HepG2 (cell line): ENCODE results near the gene OGG1. TPM values are rescaled to one million over a fixed set of nuclear protein-coding genes. Genes with fewer than 3 reads are reported as not detected.

Source experiments
- CREBL2 ChIP-seq: sonication (generic); formaldehyde crosslinking; IDR thresholded peaks from 2 replicates; pipeline ENCODE4 v1.8.1; 2023; ENCODE audit warnings: missing genetic modification reagents, mild to moderate bottlenecking, borderline replicate concordance
- DMTF1 ChIP-seq: sonication (generic); formaldehyde crosslinking; IDR thresholded peaks from 2 replicates; pipeline ENCODE4 v1.4.0; 2020; ENCODE audit warnings: mild to moderate bottlenecking, missing genetic modification reagents
- DPF2 ChIP-seq: sonication (generic); formaldehyde crosslinking; IDR thresholded peaks from 2 replicates; pipeline ENCODE4 v1.4.0; 2020; ENCODE audit warnings: mild to moderate bottlenecking, low read depth, missing genetic modification reagents, borderline replicate concordance
- EED ChIP-seq: sonication (generic); formaldehyde crosslinking; IDR thresholded peaks from 2 replicates; pipeline ENCODE4 v1.5.0; 2020; ENCODE audit warnings: mild to moderate bottlenecking, missing genetic modification reagents
- MYNN ChIP-seq: sonication (generic); formaldehyde crosslinking; IDR thresholded peaks from 2 replicates; pipeline ENCODE4 v1.4.0; 2020; ENCODE audit warnings: mild to moderate bottlenecking, low read depth, missing genetic modification reagents
- RFX1 ChIP-seq: fragments of 450-650 bp; IDR thresholded peaks from 2 replicates; pipeline ENCODE4 v1.6.1; 2017
- YEATS4 ChIP-seq: sonication (generic); formaldehyde crosslinking; IDR thresholded peaks from 2 replicates; pipeline ENCODE4 v1.4.0; 2020; ENCODE audit warnings: missing genetic modification reagents, borderline replicate concordance
- ZBTB38 ChIP-seq: sonication (generic); formaldehyde crosslinking; IDR thresholded peaks from 2 replicates; pipeline ENCODE4 v1.5.1; 2020; ENCODE audit warnings: mild to moderate bottlenecking, missing genetic modification reagents
- polyA plus RNA-seq, 8 experiments: library from polyadenylated mRNA; depleted of rRNA in 3 of 8; stranded (reverse) in 7 of 8; unstranded in 1 of 8; fragments of >200 nt; fragmentation: Illumina TruSeq in 4 of 8; extraction: Trizol in 4 of 8; gene quantifications; 2 replicates each; pipeline versions ENCODE4 v1.2.1 to v1.2.3, GENCODE V29; 2011 to 2016; ENCODE audit warnings: low read depth in 4 of 8, missing spikeins in 1 of 8, mixed read lengths in 1 of 8; ENCODE audit not compliant: insufficient read depth in 1 of 8
- total RNA-seq, 5 experiments: library from RNA; depleted of rRNA; stranded (reverse); fragments of >200 nt; fragmentation: Illumina TruSeq; extraction: Trizol; gene quantifications; 2 replicates each; pipeline ENCODE4 v1.2.3, GENCODE V29; 2016; ENCODE audit warnings: low read depth in 1 of 5
- TF ChIP-seq, protein P1 (sequence below): sonication (generic); formaldehyde crosslinking; IDR thresholded peaks from 2 replicates; pipeline ENCODE4 v1.8.1; 2023; ENCODE audit warnings: mild to moderate bottlenecking, inconsistent platforms, moderate library complexity, missing genetic modification reagents, borderline replicate concordance
- TF ChIP-seq, protein P2 (sequence below): sonication (generic); formaldehyde crosslinking; IDR thresholded peaks from 2 replicates; pipeline ENCODE4 v1.8.1; 2023; ENCODE audit warnings: mild to moderate bottlenecking, missing genetic modification reagents
- TF ChIP-seq, protein P3 (sequence below): sonication (generic); formaldehyde crosslinking; IDR thresholded peaks from 2 replicates; pipeline ENCODE4 v1.4.0; 2020; ENCODE audit warnings: missing genetic modification reagents
- TF ChIP-seq, protein P4 (sequence below), 2 experiments: sonication (generic) in 1 of 2; formaldehyde crosslinking in 1 of 2; IDR thresholded peaks; 2 replicates each; pipeline versions ENCODE4 v1.6.1 to v1.9.0; 2014 to 2022; ENCODE audit warnings: antibody characterized with exemption in 1 of 2, borderline replicate concordance in 1 of 2, inconsistent platforms in 1 of 2, low read depth in 1 of 2, missing genetic modification reagents in 1 of 2

Gene OGG1
- total and polyA plus RNA-seq, 2 of the 13 experiments (the other 11 are each of a cell fraction or from before 2014, with no cell fraction given): 28.7 to 33.2 TPM

DNA sequence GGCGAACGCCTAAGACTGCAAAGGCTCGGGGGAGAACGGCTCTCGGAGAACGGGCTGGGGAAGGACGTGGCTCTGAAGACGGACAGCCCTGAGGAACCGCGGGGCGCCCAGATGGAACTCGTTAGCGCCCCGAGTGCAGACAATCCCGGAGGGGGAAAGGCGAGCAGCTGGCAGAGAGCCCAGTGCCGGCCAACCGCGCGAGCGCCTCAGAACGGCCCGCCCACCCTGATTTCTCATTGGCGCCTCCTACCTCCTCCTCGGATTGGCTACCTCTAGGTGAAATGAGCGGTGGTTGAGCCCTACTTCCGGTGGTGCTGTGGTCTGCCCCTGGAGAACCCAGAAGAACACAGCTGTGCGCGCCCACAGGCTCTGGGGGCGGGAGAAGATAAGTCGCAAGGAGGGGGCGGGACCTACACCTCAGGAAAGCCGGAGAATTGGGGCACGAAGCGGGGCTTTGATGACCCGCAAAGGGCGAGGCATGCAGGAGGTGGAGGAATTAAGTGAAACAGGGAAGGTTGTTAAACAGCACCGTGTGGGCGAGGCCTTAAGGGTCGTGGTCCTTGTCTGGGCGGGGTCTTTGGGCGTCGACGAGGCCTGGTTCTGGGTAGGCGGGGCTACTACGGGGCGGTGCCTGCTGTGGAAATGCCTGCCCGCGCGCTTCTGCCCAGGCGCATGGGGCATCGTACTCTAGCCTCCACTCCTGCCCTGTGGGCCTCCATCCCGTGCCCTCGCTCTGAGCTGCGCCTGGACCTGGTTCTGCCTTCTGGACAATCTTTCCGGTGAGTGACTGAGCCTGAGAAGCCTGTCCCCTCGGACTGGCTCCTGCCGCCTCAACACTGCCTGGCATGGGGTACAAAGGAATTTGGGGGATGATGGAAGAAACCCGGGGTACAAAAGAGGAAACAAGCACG is at the start of gene OGG1 (continued):
- no peak for TF ChIP-seq MYNN (CRISPR knock-in tag)
- 0 out of 2 replicates have a peak, but pooled peaks have one; percentile 24 for TF ChIP-seq ZBTB38 (CRISPR knock-in tag)
- TF ChIP-seq DMTF1: peak; percentile 78; the same call in 1 of the 2 replicates
- no peak for TF ChIP-seq EED (CRISPR knock-in tag)
- TF ChIP-seq YEATS4 (CRISPR knock-in tag): peak; percentile 86; the same call in 1 of the 2 replicates
- TF ChIP-seq, protein P1, sequence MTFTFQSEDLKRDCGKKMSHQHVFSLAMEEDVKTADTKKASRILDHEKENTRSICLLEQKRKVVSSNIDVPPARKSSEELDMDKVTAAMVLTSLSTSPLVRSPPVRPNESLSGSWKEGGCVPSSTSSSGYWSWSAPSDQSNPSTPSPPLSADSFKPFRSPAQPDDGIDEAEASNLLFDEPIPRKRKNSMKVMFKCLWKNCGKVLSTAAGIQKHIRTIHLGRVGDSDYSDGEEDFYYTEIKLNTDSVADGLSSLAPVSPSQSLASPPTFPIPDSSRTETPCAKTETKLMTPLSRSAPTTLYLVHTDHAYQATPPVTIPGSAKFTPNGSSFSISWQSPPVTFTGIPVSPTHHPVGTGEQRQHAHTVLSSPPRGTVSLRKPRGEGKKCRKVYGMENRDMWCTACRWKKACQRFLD (CRISPR knock-in tag): 0 out of 2 replicates have a peak, but pooled peaks have one; percentile 20
- TF ChIP-seq, protein P2, sequence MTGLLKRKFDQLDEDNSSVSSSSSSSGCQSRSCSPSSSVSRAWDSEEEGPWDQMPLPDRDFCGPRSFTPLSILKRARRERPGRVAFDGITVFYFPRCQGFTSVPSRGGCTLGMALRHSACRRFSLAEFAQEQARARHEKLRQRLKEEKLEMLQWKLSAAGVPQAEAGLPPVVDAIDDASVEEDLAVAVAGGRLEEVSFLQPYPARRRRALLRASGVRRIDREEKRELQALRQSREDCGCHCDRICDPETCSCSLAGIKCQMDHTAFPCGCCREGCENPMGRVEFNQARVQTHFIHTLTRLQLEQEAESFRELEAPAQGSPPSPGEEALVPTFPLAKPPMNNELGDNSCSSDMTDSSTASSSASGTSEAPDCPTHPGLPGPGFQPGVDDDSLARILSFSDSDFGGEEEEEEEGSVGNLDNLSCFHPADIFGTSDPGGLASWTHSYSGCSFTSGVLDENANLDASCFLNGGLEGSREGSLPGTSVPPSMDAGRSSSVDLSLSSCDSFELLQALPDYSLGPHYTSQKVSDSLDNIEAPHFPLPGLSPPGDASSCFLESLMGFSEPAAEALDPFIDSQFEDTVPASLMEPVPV (CRISPR knock-in tag): peak; percentile 86; the same call in 1 of the 2 replicates
- TF ChIP-seq, protein P3, sequence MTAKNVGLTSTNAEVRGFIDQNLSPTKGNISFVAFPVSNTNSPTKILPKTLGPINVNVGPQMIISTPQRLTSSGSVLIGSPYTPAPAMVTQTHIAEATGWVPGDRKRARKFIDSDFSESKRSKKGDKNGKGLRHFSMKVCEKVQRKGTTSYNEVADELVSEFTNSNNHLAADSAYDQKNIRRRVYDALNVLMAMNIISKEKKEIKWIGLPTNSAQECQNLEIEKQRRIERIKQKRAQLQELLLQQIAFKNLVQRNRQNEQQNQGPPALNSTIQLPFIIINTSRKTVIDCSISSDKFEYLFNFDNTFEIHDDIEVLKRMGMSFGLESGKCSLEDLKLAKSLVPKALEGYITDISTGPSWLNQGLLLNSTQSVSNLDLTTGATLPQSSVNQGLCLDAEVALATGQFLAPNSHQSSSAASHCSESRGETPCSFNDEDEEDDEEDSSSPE: peak; percentile 88
- no peak for TF ChIP-seq RFX1
- TF ChIP-seq, protein P4, sequence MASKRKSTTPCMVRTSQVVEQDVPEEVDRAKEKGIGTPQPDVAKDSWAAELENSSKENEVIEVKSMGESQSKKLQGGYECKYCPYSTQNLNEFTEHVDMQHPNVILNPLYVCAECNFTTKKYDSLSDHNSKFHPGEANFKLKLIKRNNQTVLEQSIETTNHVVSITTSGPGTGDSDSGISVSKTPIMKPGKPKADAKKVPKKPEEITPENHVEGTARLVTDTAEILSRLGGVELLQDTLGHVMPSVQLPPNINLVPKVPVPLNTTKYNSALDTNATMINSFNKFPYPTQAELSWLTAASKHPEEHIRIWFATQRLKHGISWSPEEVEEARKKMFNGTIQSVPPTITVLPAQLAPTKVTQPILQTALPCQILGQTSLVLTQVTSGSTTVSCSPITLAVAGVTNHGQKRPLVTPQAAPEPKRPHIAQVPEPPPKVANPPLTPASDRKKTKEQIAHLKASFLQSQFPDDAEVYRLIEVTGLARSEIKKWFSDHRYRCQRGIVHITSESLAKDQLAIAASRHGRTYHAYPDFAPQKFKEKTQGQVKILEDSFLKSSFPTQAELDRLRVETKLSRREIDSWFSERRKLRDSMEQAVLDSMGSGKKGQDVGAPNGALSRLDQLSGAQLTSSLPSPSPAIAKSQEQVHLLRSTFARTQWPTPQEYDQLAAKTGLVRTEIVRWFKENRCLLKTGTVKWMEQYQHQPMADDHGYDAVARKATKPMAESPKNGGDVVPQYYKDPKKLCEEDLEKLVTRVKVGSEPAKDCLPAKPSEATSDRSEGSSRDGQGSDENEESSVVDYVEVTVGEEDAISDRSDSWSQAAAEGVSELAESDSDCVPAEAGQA (IDR thresholded peaks at IDR 0.05; ENCODE audit: low read depth): no peak
- TF ChIP-seq, protein P4 (CRISPR knock-in tag; IDR thresholded peaks at IDR 0.05; ENCODE audit: borderline replicate concordance): no peak
- 0 out of 2 replicates have a peak, but pooled peaks have one; percentile 47 for TF ChIP-seq CREBL2 (CRISPR knock-in tag)
- TF ChIP-seq DPF2 (CRISPR knock-in tag): 0 out of 2 replicates have a peak, but pooled peaks have one; percentile 21
